ENCODE data around the gene DIP2C.
"Not testable (repeated sequence)": the region's sequence is repeated elsewhere in the genome, so short reads cannot be mapped to it uniquely, and the experiment has no call there.

Gene DIP2C

GRCh38 chr10:361203-362081 is 328.0 kb downstream of the DIP2C start:
- no peak for DNase-seq

- no peak for DNase-seq
Measured at GRCh38 chr10:360653-361052, 328.8 kb downstream of the DIP2C start.

- DNase-seq = no peak
Measured at GRCh38 chr10:359762-360161, 329.7 kb downstream of the DIP2C start.

GRCh38 chr10:359093-359492 is 330.4 kb downstream of the DIP2C start:
- DNase-seq = no peak

- no peak for DNase-seq
Measured at GRCh38 chr10:357201-357950, 332.1 kb downstream of the DIP2C start.

GRCh38 chr10:356452-356851 is 333.0 kb downstream of the DIP2C start:
- no peak for DNase-seq

GRCh38 chr10:354901-355617 is 334.4 kb downstream of the DIP2C start:
- no peak for DNase-seq

GRCh38 chr10:352476-353235 is 336.8 kb downstream of the DIP2C start:
- DNase-seq = no peak

GRCh38 chr10:351770-352334 is 337.6 kb downstream of the DIP2C start:
- no peak for DNase-seq

- DNase-seq = no peak
Measured at GRCh38 chr10:350981-351501, 338.4 kb downstream of the DIP2C start.

- DNase-seq = no peak
Measured at GRCh38 chr10:349081-349480, 340.4 kb downstream of the DIP2C start.

GRCh38 chr10:348456-348855 is 341.0 kb downstream of the DIP2C start:
- no peak for DNase-seq

GRCh38 chr10:347774-348173 is 341.7 kb downstream of the DIP2C start:
- DNase-seq = not testable (repeated sequence)

GRCh38 chr10:347190-347589 is 342.3 kb downstream of the DIP2C start:
- not testable (repeated sequence) for DNase-seq

- no peak for DNase-seq
Measured at GRCh38 chr10:344582-345200, 344.8 kb downstream of the DIP2C start.

GRCh38 chr10:343231-344220 is 345.9 kb downstream of the DIP2C start:
- no peak for DNase-seq

- no peak for DNase-seq
Measured at GRCh38 chr10:341081-341740, 348.3 kb downstream of the DIP2C start.

- DNase-seq = no peak
Measured at GRCh38 chr10:340646-341045, 348.8 kb downstream of the DIP2C start.

GRCh38 chr10:339038-339391 is 350.5 kb downstream of the DIP2C start:
- DNase-seq = no peak
